ENCODE data around the gene GRIK4. TPM values are rescaled to one million over a fixed set of nuclear protein-coding genes. Genes with fewer than 3 reads are reported as not detected.

GRIK4 gene
- total and polyA plus RNA-seq, 4 donors: 0.41 to 4.9 (median 1.7) TPM

GRCh38 chr11:120727752-120728151 is 216.2 kb downstream of the GRIK4 start:
- no peak overlapping the region for H3K9ac ChIP-seq (ENCODE audit: insufficient read depth in 1 of 2, low read length in 2 of 2)
- DNase-seq (no peak), ATAC-seq (ENCODE audit: insufficient read depth, low FRiP score) (no peak)
- no peaks in the 10 kb centered on the region for H3K4me1 ChIP-seq (ENCODE audit: control insufficient read depth in 5 of 5, insufficient read depth in 5 of 5, low read length in 5 of 5)
- no peaks in the 10 kb centered on the region for H3K27me3 ChIP-seq (ENCODE audit: control insufficient read depth in 3 of 3, insufficient read depth in 3 of 3, low read length in 2 of 3)
- no peaks in the 10 kb centered on the region for H3K36me3 ChIP-seq (ENCODE audit: control insufficient read depth in 4 of 4, insufficient read depth in 4 of 4, low read length in 4 of 4)
- no peak overlapping the region for H3K4me3 ChIP-seq
- peaks cover 0 to 7% (median 3%) of the 10 kb centered on the region in 4 donors for H3K9me3 ChIP-seq (ENCODE audit: control insufficient read depth in 4 of 4, insufficient read depth in 3 of 4, low read length in 3 of 4)
- no peak for TF ChIP-seq CTCF (IDR thresholded peaks at IDR 0.05; ENCODE audit: control extremely low read depth, extremely low read depth)
- no peak overlapping the region for H3K27ac ChIP-seq (ENCODE audit: low read depth in 1 of 2, low read length in 1 of 2)

GRCh38 chr11:120735035-120735434 is 223.5 kb downstream of the GRIK4 start:
- Histone ChIP-seq H3K9ac (ENCODE audit: insufficient read depth in 1 of 2, low read length in 2 of 2) (no peak overlapping the region), H3K4me3 (no peak overlapping the region), H3K36me3 (ENCODE audit: control insufficient read depth in 4 of 4, insufficient read depth in 4 of 4, low read length in 4 of 4) (peaks cover 0 to 2% (median 0%) of the 10 kb centered on the region in 4 donors), H3K4me1 (ENCODE audit: control insufficient read depth in 5 of 5, insufficient read depth in 5 of 5, low read length in 5 of 5) (no peaks in the 10 kb centered on the region), H3K27me3 (ENCODE audit: control insufficient read depth in 3 of 3, insufficient read depth in 3 of 3, low read length in 2 of 3) (no peaks in the 10 kb centered on the region), H3K9me3 (ENCODE audit: control insufficient read depth in 4 of 4, insufficient read depth in 3 of 4, low read length in 3 of 4) (peaks cover 0 to 2% (median 0%) of the 10 kb centered on the region in 4 donors), H3K27ac (ENCODE audit: low read depth in 1 of 2, low read length in 1 of 2) (no peak overlapping the region)
- ATAC-seq (ENCODE audit: insufficient read depth, low FRiP score) (no peak), DNase-seq (no peak)
- WGBS, 2 donors: 63% methylated on average over 4 of the region's 4 CpGs
- TF ChIP-seq CTCF (IDR thresholded peaks at IDR 0.05; ENCODE audit: control extremely low read depth, extremely low read depth): no peak

- TF ChIP-seq CTCF (IDR thresholded peaks at IDR 0.05; ENCODE audit: control extremely low read depth, extremely low read depth): no peak
- H3K9me3 ChIP-seq (ENCODE audit: control insufficient read depth in 4 of 4, insufficient read depth in 3 of 4, low read length in 3 of 4): peaks cover 0 to 2% (median 0%) of the 10 kb centered on the region in 4 donors
- H3K27me3 ChIP-seq (ENCODE audit: control insufficient read depth in 3 of 3, insufficient read depth in 3 of 3, low read length in 2 of 3): no peaks in the 10 kb centered on the region
- H3K4me1 ChIP-seq (ENCODE audit: control insufficient read depth in 5 of 5, insufficient read depth in 5 of 5, low read length in 5 of 5): no peaks in the 10 kb centered on the region
- DNase-seq: no peak
- no peak overlapping the region for H3K4me3 ChIP-seq
- no peak for ATAC-seq (ENCODE audit: insufficient read depth, low FRiP score)
- no peak overlapping the region for H3K27ac ChIP-seq (ENCODE audit: low read depth in 1 of 2, low read length in 1 of 2)
- WGBS, 2 donors: 86 to 90% methylated on average over 10 of the region's 10 CpGs
- peaks cover 0 to 2% (median 0%) of the 10 kb centered on the region in 4 donors for H3K36me3 ChIP-seq (ENCODE audit: control insufficient read depth in 4 of 4, insufficient read depth in 4 of 4, low read length in 4 of 4)
- H3K9ac ChIP-seq (ENCODE audit: insufficient read depth in 1 of 2, low read length in 2 of 2): no peak overlapping the region
Measured at GRCh38 chr11:120738516-120739046, 227.0 kb downstream of the GRIK4 start.

GRCh38 chr11:120739780-120740179 is 228.2 kb downstream of the GRIK4 start:
- H3K27ac ChIP-seq (ENCODE audit: low read depth in 1 of 2, low read length in 1 of 2): no peak overlapping the region
- peaks cover 0 to 2% (median 0%) of the 10 kb centered on the region in 4 donors for H3K36me3 ChIP-seq (ENCODE audit: control insufficient read depth in 4 of 4, insufficient read depth in 4 of 4, low read length in 4 of 4)
- H3K27me3 ChIP-seq (ENCODE audit: control insufficient read depth in 3 of 3, insufficient read depth in 3 of 3, low read length in 2 of 3): no peaks in the 10 kb centered on the region
- ATAC-seq (ENCODE audit: insufficient read depth, low FRiP score) (no peak), DNase-seq (no peak)
- TF ChIP-seq CTCF (IDR thresholded peaks at IDR 0.05; ENCODE audit: control extremely low read depth, extremely low read depth): no peak
- H3K9me3 ChIP-seq (ENCODE audit: control insufficient read depth in 4 of 4, insufficient read depth in 3 of 4, low read length in 3 of 4): peaks cover 0 to 2% (median 0%) of the 10 kb centered on the region in 4 donors
- H3K9ac ChIP-seq (ENCODE audit: insufficient read depth in 1 of 2, low read length in 2 of 2): no peak overlapping the region
- H3K4me1 ChIP-seq (ENCODE audit: control insufficient read depth in 5 of 5, insufficient read depth in 5 of 5, low read length in 5 of 5): no peaks in the 10 kb centered on the region
- WGBS, 2 donors: 60 to 63% methylated on average over 3 of the region's 3 CpGs
- H3K4me3 ChIP-seq: no peak overlapping the region

All from lung (tissue), 12 donors.